Activated naive CD8-positive, alpha-beta T cell treated with anti-CD3 and anti-CD28 coated beads, Interleukin-2, amount 50 U/mL, for 16 hours (primary cell): Measurements from ENCODE around the gene VPREB1.
"Not testable (repeated sequence)": the region's sequence is repeated elsewhere in the genome, so short reads cannot be mapped to it uniquely, and the experiment has no call there.

ENCODE experiments used
- DNase-seq: peaks from one replicate; pipeline ENCODE4 v3.0.0-alpha.2; 2020; ENCODE audit warnings: low read depth, low spot score

VPREB1 gene

DNA sequence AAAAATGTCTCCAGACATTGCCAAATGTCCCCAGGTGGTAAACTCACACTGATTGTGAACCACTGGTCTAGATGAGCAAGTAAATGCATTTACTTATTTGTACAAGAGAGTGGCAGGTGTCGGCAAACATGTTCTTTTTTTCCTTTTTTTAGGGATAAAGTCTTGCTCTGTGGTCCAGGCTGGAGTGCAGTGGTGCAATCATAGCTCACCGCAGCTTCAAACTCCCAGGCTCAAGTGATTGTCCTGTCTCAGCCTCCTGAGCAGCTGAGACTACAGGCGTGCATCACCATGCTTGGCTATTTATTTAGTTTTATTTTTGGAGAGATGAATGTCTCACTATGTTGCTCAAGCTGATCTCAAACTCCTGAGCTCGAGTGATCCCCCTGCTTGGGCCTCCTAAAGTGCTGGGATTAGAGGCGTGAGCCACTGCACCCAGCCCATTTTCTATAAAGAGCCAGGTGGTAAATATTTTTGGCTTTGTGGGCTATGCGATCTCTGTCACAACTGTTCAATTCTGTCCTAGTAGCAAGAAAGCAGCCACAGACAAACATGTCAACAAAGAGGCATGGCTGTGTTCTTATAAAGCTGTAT lies 1.4 kb downstream of the VPREB1 start:
- no peak for DNase-seq

DNA sequence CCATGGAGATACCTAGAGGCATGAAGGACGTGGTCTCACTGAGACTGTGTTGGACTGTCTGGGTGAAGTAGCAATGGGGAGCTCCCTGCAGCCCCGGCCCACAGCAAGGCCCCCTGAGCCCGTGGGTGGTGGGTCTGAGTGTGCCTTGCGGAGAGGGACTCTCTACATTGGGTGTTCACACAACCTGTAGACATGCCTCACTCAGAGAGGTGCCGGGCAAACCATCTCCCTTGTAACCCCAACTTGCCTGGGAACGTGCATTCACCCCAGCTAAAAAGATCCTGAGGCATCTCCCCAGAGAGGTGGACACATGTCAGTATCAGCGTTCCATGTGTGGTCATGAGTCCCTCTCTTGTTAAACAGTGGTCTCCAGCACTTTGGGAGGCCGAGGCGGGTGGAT lies 2.1 kb downstream of the VPREB1 start:
- DNase-seq: no peak

GRCh38 chr22:22248878-22249277 lies 4.3 kb downstream of the VPREB1 start:
- no peak for DNase-seq

DNA sequence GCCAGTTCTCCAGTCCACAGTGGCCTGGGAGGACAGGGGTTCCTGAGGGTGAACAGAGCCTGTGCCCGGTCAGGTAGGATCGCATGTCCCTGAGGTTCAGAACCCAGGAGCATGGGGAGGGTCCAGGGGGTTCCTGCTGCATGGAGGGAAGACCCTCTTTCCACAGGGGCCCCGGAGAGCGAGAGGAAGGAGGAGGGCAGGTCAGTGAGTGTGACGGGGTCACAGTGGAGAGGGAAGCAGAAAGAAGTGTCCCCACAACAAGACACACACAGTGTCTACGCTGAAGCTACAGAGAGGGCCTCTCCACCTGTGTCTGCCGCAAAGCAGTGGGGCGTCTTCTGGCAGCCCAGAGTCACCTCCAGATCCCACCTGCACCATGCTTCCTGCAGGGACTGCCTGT lies 6.1 kb downstream of the VPREB1 start:
- DNase-seq: not testable (repeated sequence)

DNA sequence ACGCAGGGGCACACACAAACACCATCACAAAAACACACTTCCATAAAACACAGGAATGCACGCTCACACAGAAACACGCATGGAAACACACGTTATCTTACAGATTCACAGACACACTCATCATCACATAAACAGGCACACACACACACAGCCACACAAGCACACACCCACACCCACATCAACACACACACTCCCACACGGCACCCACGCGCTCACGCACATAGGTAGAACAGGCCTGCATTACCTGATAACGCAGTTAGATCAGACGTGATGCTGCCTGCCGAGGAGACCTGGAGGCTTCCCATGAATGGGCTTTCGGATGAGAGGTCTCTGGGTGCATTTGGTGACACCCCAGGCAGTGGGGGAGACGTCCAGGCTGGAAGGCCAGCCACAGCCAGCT lies 11.5 kb downstream of the VPREB1 start:
- DNase-seq: not testable (repeated sequence)

DNA sequence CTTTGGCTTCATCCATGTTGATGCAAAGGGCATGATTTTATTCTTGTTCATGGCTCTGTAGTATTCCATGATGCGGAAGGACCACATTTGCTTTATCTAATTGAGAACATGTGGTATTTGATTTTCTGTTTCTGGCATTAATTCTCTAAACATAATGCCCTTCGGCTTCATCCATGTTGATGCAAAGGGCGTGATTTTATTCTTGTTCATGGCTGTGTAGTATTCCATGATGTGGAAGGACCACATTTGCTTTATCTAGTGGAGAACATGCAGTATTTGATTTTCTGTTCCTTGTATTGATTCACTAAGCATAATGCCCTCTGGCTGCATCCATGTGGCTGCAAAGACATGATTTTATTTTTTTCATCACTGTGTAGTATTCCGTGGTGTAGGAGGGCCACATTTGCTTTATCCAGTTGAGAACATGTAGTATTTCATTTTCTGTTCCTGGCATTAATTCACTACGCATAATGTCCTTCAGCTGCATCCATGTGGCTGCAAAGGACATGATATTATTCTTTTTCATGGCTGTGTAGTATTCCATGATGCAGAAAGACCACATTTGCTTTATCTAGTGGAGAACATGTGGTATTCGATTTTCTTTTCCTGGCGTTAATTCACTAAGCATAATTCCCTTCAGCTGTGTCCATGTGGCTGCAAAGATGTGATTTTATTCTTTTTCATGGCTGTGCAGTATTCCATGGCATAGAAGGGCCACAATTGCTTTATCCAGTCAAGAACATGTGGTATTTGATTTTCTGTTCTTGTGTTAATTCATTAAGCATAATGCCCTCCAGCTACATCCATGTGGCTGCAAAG lies 14.2 kb downstream of the VPREB1 start:
- not testable (repeated sequence) for DNase-seq

DNA sequence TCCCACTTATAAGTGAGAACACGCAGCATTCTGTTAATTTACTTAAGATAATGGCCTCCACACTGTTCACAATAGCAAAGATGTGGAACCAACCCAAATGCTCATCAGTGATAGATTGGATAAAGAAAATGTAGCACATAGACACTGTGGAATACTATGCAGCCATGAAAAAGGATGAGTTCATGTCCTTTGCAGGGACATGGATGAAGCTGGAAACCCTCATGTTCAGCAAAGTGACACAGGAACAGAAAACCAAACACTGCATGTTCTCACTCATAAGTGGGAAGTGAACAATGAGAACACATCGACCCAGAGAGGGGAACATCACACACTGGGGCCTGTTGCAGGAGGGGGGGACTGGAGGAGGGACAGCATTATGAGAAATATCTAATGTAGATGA lies 15.6 kb downstream of the VPREB1 start:
- not testable (repeated sequence) for DNase-seq

GRCh38 chr22:22260586-22260985 lies 16.0 kb downstream of the VPREB1 start:
- not testable (repeated sequence) for DNase-seq

DNA sequence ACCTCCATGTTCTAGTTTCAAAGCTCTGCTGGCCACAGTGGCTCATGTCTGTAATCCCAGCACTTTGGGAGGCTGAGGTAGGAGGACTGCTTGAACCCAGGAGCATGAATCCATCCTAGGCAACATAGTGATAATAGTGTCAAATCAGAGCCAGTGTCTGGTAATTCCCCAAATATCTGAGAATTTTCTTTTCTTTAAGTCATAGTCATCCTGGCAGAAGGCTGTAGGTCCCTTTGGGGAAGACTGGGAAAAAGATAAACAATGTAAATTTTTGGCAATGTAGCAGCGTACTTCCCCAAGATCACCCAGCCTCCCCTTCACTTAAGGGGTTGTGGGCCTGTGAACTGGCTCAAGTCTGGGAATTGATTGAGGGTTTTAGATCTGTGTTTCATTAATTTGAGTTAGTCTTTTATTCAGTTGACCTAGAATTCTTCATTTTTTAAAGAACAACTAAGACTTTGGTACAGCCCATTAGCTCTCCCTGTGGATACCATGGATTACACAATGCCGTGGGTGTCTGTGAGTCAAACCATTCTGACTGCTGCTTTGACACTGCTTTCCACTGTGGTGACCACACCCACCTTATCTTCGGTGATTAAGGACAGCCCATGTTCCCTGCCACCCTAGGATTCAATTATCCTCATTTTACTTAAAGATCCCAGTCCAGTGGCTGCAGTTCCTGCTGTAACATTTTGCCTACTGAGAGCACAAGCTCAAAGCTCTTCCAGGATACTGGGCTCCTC lies 17.9 kb downstream of the VPREB1 start:
- not testable (repeated sequence) for DNase-seq

- not testable (repeated sequence) for DNase-seq
Observed at GRCh38 chr22:22263823-22264222, 19.2 kb downstream of the VPREB1 start.

DNA sequence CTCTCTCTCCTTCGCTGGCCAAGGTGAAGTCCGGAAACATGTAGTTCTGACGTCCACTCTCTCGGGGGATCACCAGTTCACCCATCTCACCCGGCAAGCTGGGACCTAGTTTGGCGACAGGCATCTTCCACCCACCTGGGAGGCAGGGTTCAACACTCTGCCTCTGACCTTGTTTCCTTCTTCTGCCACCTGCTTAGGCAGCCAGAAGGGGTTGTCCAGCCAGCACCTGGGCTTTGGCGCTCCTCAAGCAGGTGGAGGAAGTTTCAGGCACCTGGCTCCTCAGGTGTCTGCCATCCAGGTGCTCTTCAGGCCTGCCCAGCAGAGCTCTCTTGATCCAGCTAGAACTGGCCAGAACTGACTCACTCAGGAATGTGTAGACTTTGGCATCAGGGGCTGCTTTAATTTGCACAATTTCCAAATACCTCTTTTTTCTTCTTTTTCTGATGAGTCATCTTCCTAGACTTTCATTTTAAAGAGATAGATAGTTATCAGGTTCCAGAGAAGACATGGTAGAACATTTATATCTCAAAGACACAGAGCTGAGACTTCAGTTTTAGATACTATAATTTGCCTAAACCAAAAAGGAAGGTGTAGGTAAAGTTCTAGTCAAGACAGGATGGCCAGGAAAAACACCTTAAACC lies 25.6 kb downstream of the VPREB1 start:
- not testable (repeated sequence) for DNase-seq

DNA sequence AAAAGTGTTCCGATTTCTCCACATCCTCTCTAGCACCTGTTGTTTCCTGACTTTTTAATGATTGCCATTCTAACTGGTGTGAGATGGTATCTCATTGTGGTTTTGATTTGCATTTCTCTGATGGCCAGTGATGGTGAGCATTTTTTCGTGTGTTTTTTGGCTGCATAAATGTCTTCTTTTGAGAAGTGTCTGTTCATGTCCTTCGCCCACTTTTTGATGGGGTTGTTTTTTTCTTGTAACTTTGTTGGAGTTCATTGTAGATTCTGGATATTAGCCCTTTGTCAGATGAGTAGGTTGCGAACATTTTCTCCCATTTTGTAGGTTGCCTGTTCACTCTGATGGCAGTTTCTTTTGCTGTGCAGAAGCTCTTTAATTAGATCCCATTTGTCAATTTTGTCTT lies 32.8 kb downstream of the VPREB1 start:
- not testable (repeated sequence) for DNase-seq

GRCh38 chr22:22284962-22285756 lies 40.6 kb downstream of the VPREB1 start:
- DNase-seq: not testable (repeated sequence)

GRCh38 chr22:22286390-22287105 lies 42.0 kb downstream of the VPREB1 start:
- not testable (repeated sequence) for DNase-seq

DNA sequence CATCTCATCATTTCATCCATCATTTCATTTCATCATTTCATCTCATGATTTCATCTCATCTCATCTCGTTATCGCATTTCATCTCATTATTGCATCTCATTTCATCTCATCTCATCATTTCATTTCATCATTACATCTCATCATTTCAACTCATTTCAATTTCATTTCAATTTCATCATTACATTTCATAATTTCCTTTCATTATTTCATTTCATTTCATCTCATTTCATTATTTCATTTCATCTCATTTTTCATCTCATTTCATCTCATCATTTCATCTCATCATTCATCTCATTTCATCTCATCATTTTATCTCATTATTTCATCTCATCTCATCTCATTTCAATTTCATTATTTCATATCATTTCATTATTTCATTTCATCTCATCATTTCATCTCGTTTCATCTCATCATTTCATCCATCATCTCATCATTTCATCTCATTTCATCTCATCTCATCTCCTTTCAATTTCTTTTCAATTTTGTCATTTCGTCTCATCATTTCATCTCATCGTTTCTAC lies 42.6 kb downstream of the VPREB1 start:
- not testable (repeated sequence) for DNase-seq

- DNase-seq: not testable (repeated sequence)
Observed at GRCh38 chr22:22289666-22290065, 45.1 kb downstream of the VPREB1 start.

GRCh38 chr22:22291129-22291806 lies 46.7 kb downstream of the VPREB1 start:
- not testable (repeated sequence) for DNase-seq

DNA sequence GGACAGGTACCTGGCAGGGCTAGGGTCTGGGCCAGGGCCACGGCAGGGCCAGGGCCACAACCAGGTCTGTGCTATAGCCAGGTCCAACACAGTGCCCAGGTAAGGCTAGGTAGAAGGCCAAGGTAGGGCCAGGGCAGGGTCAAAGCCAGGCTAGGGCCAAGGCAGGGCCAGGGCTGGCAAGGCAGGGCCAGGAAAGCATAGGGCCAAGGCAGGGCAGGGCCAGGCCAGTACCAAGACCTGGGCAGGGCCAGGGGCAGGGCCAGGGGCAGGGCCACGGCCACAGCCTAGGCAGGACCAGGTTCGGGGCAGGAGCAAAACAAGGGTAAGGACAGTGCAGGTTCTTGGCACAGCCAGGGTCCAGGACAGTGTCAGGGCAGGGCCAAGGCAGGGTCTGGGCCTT lies 48.1 kb downstream of the VPREB1 start:
- not testable (repeated sequence) for DNase-seq

- DNase-seq: not testable (repeated sequence)
Observed at GRCh38 chr22:22293436-22293835, 48.9 kb downstream of the VPREB1 start.

GRCh38 chr22:22294641-22295040 lies 50.1 kb downstream of the VPREB1 start:
- DNase-seq: not testable (repeated sequence)
